GM12864 (cell line): ENCODE data around the gene HOXB4.

Experiments
- DNase-seq: peaks from one replicate; pipeline ENCODE4 v3.0.0-alpha.2; 2011; ENCODE audit warnings: low read depth
- H3K4me3 ChIP-seq: 2 replicates; pipeline ENCODE4 v1.5.1; 2011; ENCODE audit warnings: mild to moderate bottlenecking, low read depth, low read length, control low read depth
- CTCF ChIP-seq: IDR thresholded peaks from 2 replicates; pipeline ENCODE4 v1.5.1; 2011; ENCODE audit warnings: low read depth, mild to moderate bottlenecking, moderate library complexity, low read length, control low read depth, inconsistent platforms; ENCODE audit errors: missing control alignments

HOXB4 gene

DNA sequence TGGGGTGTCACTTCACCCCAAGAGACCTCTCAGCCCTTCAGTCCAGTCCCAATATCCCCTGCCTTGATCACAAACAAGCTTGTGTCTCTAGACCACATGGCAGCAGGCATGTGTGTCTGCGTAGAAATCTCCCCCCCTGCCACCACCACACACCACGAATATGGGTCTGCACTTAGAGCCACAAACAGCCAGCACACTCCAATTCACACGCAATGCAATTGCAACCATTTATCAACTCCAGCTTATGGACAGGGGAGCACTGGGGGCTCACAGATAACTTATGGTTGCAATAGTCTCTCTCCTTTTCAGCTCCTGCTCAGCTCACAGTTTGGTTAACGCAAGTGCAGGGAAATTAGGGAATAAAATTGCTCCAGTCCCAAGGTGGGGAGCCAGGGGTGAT, 45.4 kb upstream of the HOXB4 start:
- no peak for DNase-seq
- TF ChIP-seq CTCF, result no peak
- H3K4me3 ChIP-seq, result no peak overlapping the region

DNA sequence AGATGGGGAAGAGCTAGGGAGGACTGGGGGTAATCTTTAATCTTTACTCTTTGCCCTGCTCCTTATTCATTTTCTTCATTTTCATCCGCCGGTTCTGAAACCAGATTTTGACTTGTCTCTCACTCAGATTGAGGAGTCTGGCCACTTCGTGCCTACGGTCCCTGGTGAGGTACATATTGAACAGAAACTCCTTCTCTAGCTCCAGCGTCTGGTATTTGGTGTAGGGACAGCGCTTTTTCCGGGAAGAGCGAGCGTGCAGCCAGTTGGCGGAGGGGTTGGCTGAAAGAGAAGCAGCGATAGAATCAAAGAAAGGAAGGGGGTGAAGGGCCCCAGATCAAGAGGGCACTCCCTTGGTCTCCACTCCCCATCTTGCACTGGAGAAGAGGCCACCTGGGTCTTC, 44.7 kb upstream of the HOXB4 start:
- TF ChIP-seq CTCF, result no peak
- DNase-seq, result no peak
- H3K4me3 ChIP-seq, result no peak overlapping the region

DNA sequence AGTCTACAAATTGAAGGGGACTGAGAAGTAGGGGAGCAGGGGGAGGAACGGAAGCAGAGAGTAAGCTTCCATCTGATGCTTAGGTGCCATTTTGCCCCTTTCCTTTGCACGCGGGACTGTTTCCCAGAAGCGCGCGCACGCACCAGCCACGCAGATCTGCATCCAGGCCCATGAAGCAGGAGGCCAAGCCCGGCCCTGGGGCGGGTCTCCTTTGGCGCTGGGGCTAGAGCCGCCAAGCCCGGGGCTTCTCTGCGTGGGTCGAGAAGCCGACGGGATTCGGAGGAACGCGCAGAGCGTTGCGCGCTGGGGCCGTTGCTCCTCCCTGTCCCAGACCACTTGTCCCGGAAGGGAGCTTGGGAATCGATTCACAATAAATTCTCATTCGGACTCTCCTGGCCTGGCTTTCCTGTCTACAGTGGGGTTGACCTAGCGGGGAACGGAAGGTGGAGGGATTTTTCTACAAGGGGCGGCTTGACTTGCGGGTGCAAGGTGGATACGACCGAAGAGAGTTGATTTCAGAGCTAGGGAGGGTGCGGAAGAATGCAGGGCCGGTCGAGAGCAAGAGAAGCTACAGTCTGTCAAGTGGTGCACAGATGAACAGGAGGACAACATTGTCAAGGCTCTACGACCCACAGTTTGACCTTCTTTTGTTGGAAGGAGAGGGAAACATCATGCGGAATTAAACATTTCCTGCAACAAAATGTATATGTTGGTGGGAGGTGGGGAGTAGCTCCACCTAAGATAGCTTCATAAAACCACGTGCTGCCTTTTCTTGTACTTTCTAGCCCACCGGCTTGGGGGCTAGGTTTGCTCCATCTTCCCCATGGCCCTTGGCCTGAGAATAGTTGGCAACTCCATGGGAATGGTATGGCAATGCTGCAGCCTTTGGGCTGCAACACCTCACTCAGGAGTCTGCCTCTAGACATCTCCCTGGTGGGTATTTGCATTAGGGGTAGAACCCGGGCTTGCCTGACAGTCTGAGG, 43.6 kb upstream of the HOXB4 start:
- no peak overlapping the region for H3K4me3 ChIP-seq
- TF ChIP-seq CTCF, result no peak
- no peak for DNase-seq

GRCh38 chr17:48620461-48621139, 42.5 kb upstream of the HOXB4 start:
- H3K4me3 ChIP-seq, result no peak overlapping the region
- TF ChIP-seq CTCF, result no peak
- no peak for DNase-seq

GRCh38 chr17:48619826-48620449, 41.8 kb upstream of the HOXB4 start:
- H3K4me3 ChIP-seq, result no peak overlapping the region
- no peak for DNase-seq
- no peak for TF ChIP-seq CTCF

DNA sequence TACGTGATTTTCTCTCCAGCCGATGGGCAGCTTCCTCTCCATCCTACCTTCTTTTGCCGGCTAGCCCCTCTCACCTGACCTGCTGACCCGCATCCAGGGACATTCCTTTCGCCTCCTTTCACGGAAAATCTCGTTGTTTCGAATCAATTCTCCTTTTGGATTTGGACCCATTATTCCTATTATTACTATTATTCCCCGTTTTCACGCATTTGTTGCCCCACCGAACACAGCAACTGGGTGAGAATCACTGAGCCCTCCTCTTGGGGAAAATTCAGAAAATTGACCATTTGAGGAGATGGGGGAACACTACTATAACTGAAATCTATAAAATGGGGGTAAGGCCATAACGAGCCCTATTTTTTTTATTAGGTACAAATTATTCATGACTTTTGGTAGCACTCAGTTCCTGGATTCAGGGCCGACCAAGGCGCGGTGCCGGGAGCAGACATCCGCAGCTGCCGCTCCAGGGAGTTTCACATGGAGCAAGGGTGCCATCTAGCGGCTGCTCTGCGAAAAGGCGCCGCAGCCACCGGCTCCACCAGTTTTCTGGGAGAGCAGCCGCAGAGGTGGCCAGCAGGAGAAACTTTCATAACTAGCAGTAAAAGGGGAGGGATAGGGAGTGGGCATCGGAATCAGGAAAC, 40.2 kb upstream of the HOXB4 start:
- no peak overlapping the region for H3K4me3 ChIP-seq
- no peak for DNase-seq
- TF ChIP-seq CTCF, result peak; percentile 83
